B cell (primary cell): ENCODE measurements around the gene RPH3AL. TPM values are rescaled to one million over a fixed set of nuclear protein-coding genes. Genes with fewer than 3 reads are reported as not detected.

Experiments used
- ATAC-seq: fragments of 200-7000 bp; cut with Tn5 transposase; one replicate; pipeline ENCODE4 v1.10.0; 2021; ENCODE audit warnings: low read depth, mild to moderate bottlenecking, moderate number of reproducible peaks, moderate library complexity
- CTCF ChIA-PET: fragments of 350-600 bp; sonication (Branson Sonifier 250); formaldehyde crosslinking; loops from one replicate; lab custom pipeline; 2021; ENCODE audit warnings: antibody characterized with exemption, inconsistent platforms; lab: Charles Lee
- POLR2A ChIA-PET: fragments of 350-600 bp; sonication (Branson Sonifier 250); formaldehyde crosslinking; loops from one replicate; lab custom pipeline; 2021; ENCODE audit warnings: antibody characterized with exemption; lab: Charles Lee
- DNase-seq: peaks from one replicate; pipeline ENCODE4 v3.0.0; 2013
- H2AFZ ChIP-seq: 2 replicates; pipeline ENCODE4 v1.6.1; 2012; ENCODE audit warnings: mild to moderate bottlenecking, low read depth, low read length; ENCODE audit not compliant: insufficient read depth, poor library complexity, severe bottlenecking
- H3K27ac ChIP-seq, 2 donors: 1 replicate in 1 of 2; 2 replicates in 1 of 2; pipeline ENCODE4 v1.5.1; 2012 to 2013; ENCODE audit warnings: low read length in 2 of 2, mild to moderate bottlenecking in 2 of 2, moderate library complexity in 1 of 2
- H3K27me3 ChIP-seq, 4 experiments: fragments of 200-600 bp in 1 of 4; sonication (generic) in 1 of 4; replicated peaks in 1 of 4; 1 replicate in 2 of 4; 2 replicates in 2 of 4; pipeline versions ENCODE4 v1.6.1 to v1.7.0; 2013 to 2016; ENCODE audit warnings: low read length in 3 of 4, mild to moderate bottlenecking in 2 of 4, mixed read lengths in 1 of 4, moderate library complexity in 1 of 4; ENCODE audit not compliant: insufficient read depth in 4 of 4, control insufficient read depth in 3 of 4; ENCODE audit errors: control extremely low read depth in 1 of 4
- H3K36me3 ChIP-seq, 2 experiments: replicated peaks in 1 of 2; 1 replicate in 1 of 2; 2 replicates in 1 of 2; pipeline versions ENCODE4 v1.6.1 to v1.7.1; 2013; ENCODE audit warnings: low read length in 1 of 2; ENCODE audit not compliant: insufficient read depth in 2 of 2, control insufficient read depth in 1 of 2; ENCODE audit errors: control extremely low read depth in 1 of 2, extremely low read depth in 1 of 2
- H3K4me1 ChIP-seq, 2 donors: fragments of 200-600 bp in 1 of 2; sonication (generic) in 1 of 2; 1 replicate in 1 of 2; 2 replicates in 1 of 2; pipeline versions ENCODE4 v1.5.1 to v1.6.1; 2013 to 2017; ENCODE audit warnings: low read length in 2 of 2; ENCODE audit not compliant: control insufficient read depth in 2 of 2, insufficient read depth in 2 of 2
- H3K4me2 ChIP-seq: replicated peaks from 2 replicates; pipeline ENCODE3; 2012; ENCODE audit warnings: mild to moderate bottlenecking, low read depth, low read length; ENCODE audit not compliant: poor library complexity, severe bottlenecking
- H3K4me3 ChIP-seq, 5 experiments: fragments of 200-600 bp in 1 of 5; sonication (generic) in 1 of 5; 1 replicate in 3 of 5; 2 replicates in 2 of 5; pipeline versions ENCODE4 v1.5.1 to v1.7.0; 2011 to 2016; ENCODE audit warnings: low read length in 4 of 5, mild to moderate bottlenecking in 4 of 5, low read depth in 2 of 5, control low read depth in 1 of 5, moderate library complexity in 1 of 5; ENCODE audit not compliant: insufficient read depth in 1 of 5; ENCODE audit errors: control extremely low read depth in 1 of 5, extremely low read depth in 1 of 5
- H3K79me2 ChIP-seq: fragments of 200-600 bp; sonication (generic); one replicate; pipeline ENCODE4 v1.6.0; 2016; ENCODE audit warnings: low read length; ENCODE audit not compliant: control insufficient read depth, insufficient read depth
- H3K9ac ChIP-seq: fragments of 200-600 bp; sonication (generic); 2 replicates; pipeline ENCODE4 v1.6.1; 2017; ENCODE audit warnings: mild to moderate bottlenecking, low read length, moderate library complexity
- H3K9me3 ChIP-seq, 3 donors: one replicate each; pipeline versions ENCODE4 v1.6.1 to v1.7.1; 2013; ENCODE audit warnings: low read length in 2 of 3; ENCODE audit not compliant: control insufficient read depth in 2 of 3, insufficient read depth in 1 of 3; ENCODE audit errors: control extremely low read depth in 1 of 3
- H4K20me1 ChIP-seq: 2 replicates; pipeline ENCODE4 v1.6.0; 2012; ENCODE audit warnings: mild to moderate bottlenecking, low read length; ENCODE audit not compliant: insufficient read depth, control insufficient read depth, poor library complexity, severe bottlenecking
- H3K27ac Mint-ChIP-seq: one replicate; pipeline ENCODE4 v1.8.0; 2021; ENCODE audit warnings: mixed read lengths
- H3K27me3 Mint-ChIP-seq: one replicate; pipeline ENCODE4 v1.8.0; 2021; ENCODE audit warnings: mixed read lengths
- H3K4me1 Mint-ChIP-seq: one replicate; pipeline ENCODE4 v1.8.0; 2021; ENCODE audit warnings: mixed read lengths
- H3K4me3 Mint-ChIP-seq: one replicate; pipeline ENCODE4 v1.8.0; 2021; ENCODE audit warnings: mixed read lengths
- H3K9me3 Mint-ChIP-seq: one replicate; pipeline ENCODE4 v1.8.0; 2022; ENCODE audit warnings: mixed read lengths; ENCODE audit not compliant: insufficient read depth
- CTCF ChIP-seq: fragments of 200-600 bp; IDR thresholded peaks from one replicate; pipeline ENCODE4 v1.8.0; 2022; ENCODE audit warnings: antibody characterized with exemption, mild to moderate bottlenecking
- EZH2 ChIP-seq: IDR thresholded peaks from 2 replicates; pipeline ENCODE4 v1.6.1; 2012; ENCODE audit warnings: borderline replicate concordance, low read depth, mild to moderate bottlenecking, moderate library complexity, low read length; ENCODE audit not compliant: insufficient read depth, poor library complexity, severe bottlenecking
- WGBS: methylation state at CpG from one replicate; pipeline ENCODE4 v1.1.5; 2013; ENCODE audit warnings: missing lambda C conversion rate; ENCODE audit not compliant: insufficient coverage; 5-methylcytosine and 5-hydroxymethylcytosine counted together
- intact Hi-C: fragments of 100-400 bp; cut with micrococcal nuclease; formaldehyde crosslinking; loops from one replicate; pipeline ENCODE4 v1.10.0; 2022
- polyA plus RNA-seq: library from polyadenylated mRNA; depleted of rRNA; stranded (reverse); fragments of >200 nt; gene quantifications from 2 replicates; pipeline ENCODE4 v1.2.3, GENCODE V29; 2012
- total RNA-seq, 2 donors: library from RNA; stranded (reverse); fragments of 120-200 nt in 1 of 2; gene quantifications; 1 replicate in 1 of 2; 2 replicates in 1 of 2; pipeline versions ENCODE4 v1.2.3 to v1.2.4, GENCODE V29; 2013 to 2022

RPH3AL gene
- total and polyA plus RNA-seq, 2 donors (not counting 1 experiment from before 2014, with no cell fraction given) = 10.8 to 13.3 TPM

GRCh38 chr17:362721-363120 lies 10.1 kb upstream of the RPH3AL start:
- TF ChIP-seq CTCF (no peak), EZH2 (no peak)
- POLR2A ChIA-PET = no interaction called here
- H3K4me1 ChIP-seq = peaks cover 0 to 6% of the 10 kb centered on the region in 2 donors
- no peak overlapping the region for H3K4me3 ChIP-seq
- Mint-ChIP-seq H3K9me3 (no peaks in the 10 kb centered on the region), H3K27ac (no peak overlapping the region), H3K4me1 (peaks cover 12% of the 10 kb centered on the region), H3K4me3 (no peak overlapping the region), H3K27me3 (peaks cover 17% of the 10 kb centered on the region)
- H4K20me1 ChIP-seq = no peaks in the 10 kb centered on the region
- H3K27ac ChIP-seq = no peak overlapping the region
- peaks cover 0 to 12% (median 0%) of the 10 kb centered on the region in 4 experiments for H3K27me3 ChIP-seq
- no peaks in the 10 kb centered on the region for H3K79me2 ChIP-seq
- H3K4me2 ChIP-seq = no peak overlapping the region
- H3K36me3 ChIP-seq = no peaks in the 10 kb centered on the region
- intact Hi-C loops = no loop called here
- CTCF ChIA-PET = no interaction called here
- H3K9ac ChIP-seq = no peak overlapping the region
- H2AFZ ChIP-seq = no peak overlapping the region
- 88% methylated on average over 8 of the region's 14 CpGs for WGBS
- DNase-seq (no peak), ATAC-seq (no peak)
- H3K9me3 ChIP-seq = peaks cover 0 to 9% (median 0%) of the 10 kb centered on the region in 3 donors

- WGBS = 82% methylated on average over 16 of the region's 23 CpGs
Observed at GRCh38 chr17:360092-360750, 7.6 kb upstream of the RPH3AL start.

More at GRCh38 chr17:360092-360750, 7.6 kb upstream of the RPH3AL start:
- Histone ChIP-seq H3K4me3 (no peak overlapping the region), H2AFZ (no peak overlapping the region), H3K9ac (no peak overlapping the region), H4K20me1 (no peaks in the 10 kb centered on the region), H3K4me1 (peaks cover 0 to 6% of the 10 kb centered on the region in 2 donors), H3K27ac (no peak overlapping the region), H3K4me2 (no peak overlapping the region), H3K36me3 (no peaks in the 10 kb centered on the region), H3K27me3 (peaks cover 0 to 7% (median 0%) of the 10 kb centered on the region in 4 experiments), H3K9me3 (peaks cover 0 to 7% (median 0%) of the 10 kb centered on the region in 3 donors), H3K79me2 (no peaks in the 10 kb centered on the region)
- ChIA-PET CTCF (no interaction called here), POLR2A (no interaction called here)
- Mint-ChIP-seq H3K9me3 (no peaks in the 10 kb centered on the region), H3K4me1 (peaks cover 11% of the 10 kb centered on the region), H3K27me3 (peaks cover 13% of the 10 kb centered on the region), H3K4me3 (no peak overlapping the region), H3K27ac (no peak overlapping the region)
- DNase-seq = no peak
- intact Hi-C loops = no loop called here
- no peak for ATAC-seq
- TF ChIP-seq CTCF = no peak
- no peak for TF ChIP-seq EZH2
